ENCODE results near the gene FAM53B.

DNA sequence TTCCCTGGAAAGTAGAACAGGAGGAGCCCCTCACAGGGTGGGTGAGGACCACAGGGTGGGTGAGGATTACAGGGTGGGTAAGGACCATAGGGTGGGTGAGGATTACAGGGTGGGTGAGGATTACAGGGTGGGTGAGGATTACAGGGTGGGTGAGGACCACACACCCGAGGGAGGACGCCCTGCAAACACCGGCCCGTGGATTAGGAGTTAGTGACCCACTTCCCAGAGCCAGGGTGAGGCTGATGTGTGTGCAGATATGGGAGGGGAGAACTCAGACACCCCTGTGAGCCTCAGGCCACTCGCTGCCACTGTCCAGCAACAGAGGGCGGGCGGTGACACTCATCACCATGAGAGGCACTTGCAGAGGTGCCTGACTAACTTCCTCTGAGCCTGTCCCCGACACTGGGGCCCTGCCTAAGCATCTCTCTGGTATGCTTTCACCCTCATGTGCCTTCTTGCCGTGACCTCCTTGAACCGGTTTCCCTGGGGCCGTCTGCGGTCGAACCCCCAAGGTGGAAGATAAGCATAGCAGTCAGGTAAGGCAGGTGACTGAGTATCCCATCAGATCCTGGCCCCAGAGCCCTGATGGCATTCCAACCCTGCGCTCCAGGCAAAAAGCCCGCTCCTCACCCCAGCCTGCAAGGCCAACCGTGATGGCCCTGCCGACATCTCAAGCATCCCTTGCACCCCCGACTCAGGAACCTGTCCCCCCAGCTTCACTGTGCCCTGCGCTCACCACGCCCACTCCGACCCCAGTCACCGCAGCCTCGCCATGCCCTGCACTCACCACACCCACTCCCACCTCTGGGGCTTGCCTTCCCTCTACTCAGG is 74.1 kb downstream of the FAM53B start:
- TF ChIP-seq, protein P1, sequence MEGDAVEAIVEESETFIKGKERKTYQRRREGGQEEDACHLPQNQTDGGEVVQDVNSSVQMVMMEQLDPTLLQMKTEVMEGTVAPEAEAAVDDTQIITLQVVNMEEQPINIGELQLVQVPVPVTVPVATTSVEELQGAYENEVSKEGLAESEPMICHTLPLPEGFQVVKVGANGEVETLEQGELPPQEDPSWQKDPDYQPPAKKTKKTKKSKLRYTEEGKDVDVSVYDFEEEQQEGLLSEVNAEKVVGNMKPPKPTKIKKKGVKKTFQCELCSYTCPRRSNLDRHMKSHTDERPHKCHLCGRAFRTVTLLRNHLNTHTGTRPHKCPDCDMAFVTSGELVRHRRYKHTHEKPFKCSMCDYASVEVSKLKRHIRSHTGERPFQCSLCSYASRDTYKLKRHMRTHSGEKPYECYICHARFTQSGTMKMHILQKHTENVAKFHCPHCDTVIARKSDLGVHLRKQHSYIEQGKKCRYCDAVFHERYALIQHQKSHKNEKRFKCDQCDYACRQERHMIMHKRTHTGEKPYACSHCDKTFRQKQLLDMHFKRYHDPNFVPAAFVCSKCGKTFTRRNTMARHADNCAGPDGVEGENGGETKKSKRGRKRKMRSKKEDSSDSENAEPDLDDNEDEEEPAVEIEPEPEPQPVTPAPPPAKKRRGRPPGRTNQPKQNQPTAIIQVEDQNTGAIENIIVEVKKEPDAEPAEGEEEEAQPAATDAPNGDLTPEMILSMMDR (IDR thresholded peaks at IDR 0.05; ENCODE audit: low read length): no peak
- TF ChIP-seq EZH2 (optimal IDR thresholded peaks at IDR 0.05; ENCODE audit: low read depth, low read length): no peak

Measured in MM.1S (cell line).